Right ventricle myocardium superior (tissue), 1 donor: ENCODE data around the gene CHCHD2. TPM values are rescaled to one million over a fixed set of nuclear protein-coding genes. Genes with fewer than 3 reads are reported as not detected.
"Not testable (repeated sequence)": the region's sequence is repeated elsewhere in the genome, so short reads cannot be mapped to it uniquely, and the experiment has no call there.

ENCODE experiments used
- ATAC-seq: fragments of 200-7000 bp; cut with Tn5 transposase; one replicate; pipeline ENCODE4 v1.9.1; 2020; ENCODE audit warnings: mild to moderate bottlenecking; ENCODE audit not compliant: poor library complexity
- DNase-seq: peaks from one replicate; pipeline ENCODE4 v3.0.0-alpha.2; 2020
- intact Hi-C: fragments of 100-400 bp; cut with DNase I; formaldehyde crosslinking; loops from one replicate; pipeline ENCODE4 v1.11.2; 2022
- long read RNA-seq: library from polyadenylated mRNA; unstranded; transcript quantifications from one replicate; pipeline ENCODE4 v2.0.0, GENCODE V29; 2021
- total RNA-seq: library from RNA; stranded (reverse); fragmentation: NEBNext Ultra II Directional; extraction: Animal tissue kit (Norgen Biotek cat#: 25700); gene quantifications from one replicate; pipeline ENCODE4 v1.2.1, GENCODE V29; 2021
- donor health status: DM: no; HTN: yes; CAD: no; lungs with severe emphysema.

The CHCHD2 gene, protein sequence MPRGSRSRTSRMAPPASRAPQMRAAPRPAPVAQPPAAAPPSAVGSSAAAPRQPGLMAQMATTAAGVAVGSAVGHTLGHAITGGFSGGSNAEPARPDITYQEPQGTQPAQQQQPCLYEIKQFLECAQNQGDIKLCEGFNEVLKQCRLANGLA
- 474 TPM for total RNA-seq
- long read RNA-seq, transcript CHCHD2-201 (4 exons, 901 nt), result major isoform, 304 of 321 reads
- long read RNA-seq, partial matches to known transcripts, result 14 of 321 reads
- long read RNA-seq, other reads (novel, unspliced or antisense), result 3 of 321 reads

DNA sequence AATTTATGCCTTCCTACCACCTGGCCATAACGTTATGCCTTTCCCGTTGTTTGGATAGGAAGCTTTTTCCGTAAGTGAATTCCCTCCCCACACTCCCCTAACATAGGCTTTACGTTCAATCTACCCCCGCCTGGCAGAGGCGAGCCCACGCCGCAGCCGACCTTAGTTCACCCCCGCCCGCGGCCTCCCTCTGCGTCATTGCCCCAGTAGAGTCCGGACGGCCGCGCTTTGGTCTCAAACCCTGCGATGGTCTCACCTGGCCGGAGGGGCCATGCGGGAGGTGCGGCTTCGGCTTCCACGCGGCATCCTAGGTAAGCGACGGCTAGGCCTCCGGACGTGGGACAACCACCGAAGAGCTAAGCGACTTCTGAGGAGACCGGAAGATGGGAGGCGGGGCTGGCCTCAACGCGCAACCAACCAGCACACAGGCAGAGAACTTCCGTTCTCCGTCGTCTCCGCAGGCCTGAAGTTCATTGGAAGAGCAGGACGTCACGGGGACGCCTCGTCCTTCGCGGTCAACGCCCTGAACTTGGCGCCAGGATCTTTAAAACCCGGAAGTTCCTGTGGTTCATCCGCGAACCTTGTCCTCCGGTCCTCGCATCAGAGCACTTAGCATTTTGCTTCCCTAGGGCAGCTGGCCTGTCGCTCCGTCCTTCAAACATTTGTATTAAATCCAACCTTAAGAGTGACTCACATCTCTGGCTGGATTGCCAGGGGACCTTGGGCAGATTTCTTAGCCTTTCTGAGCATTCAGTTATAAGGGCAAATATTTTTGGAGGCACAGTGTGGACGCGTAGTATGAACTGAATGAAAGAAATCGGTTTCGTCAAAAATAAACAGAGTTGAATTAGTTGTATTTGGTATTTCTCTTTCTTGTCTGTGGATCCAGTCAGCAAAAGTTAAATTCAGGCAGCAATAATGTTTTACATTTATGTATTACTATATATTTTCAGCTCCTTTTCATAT lies at the start of gene CHCHD2:
Gene CHCHD2 (minus strand): TSS at position 369 of the 966 bp plus-strand sequence. CDS start 63 bp downstream, at position 306.
- intact Hi-C loops, result no loop called here
- peak; percentile 98 for DNase-seq

DNA sequence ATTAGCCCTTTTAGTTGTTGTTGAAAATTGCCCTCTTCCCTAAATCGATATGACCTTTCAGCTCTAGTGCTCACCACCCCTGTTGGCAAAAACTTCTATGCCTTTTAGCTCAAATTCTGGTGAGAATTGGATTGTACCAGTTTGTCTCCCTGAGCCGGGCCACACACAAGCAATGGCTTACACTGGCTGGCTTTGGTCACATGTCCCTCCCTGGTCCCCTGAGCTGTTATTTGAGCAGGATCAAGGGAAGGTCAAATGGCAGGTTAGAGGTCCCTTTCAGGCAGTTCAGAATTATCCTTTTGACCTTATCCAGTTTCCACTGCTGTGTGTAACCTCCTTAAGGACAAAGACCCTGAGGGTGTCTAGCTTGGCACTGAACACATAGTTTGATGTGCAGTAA lies 24.8 kb upstream of the CHCHD2 start:
- ATAC-seq, intact Hi-C loops, DNase-seq: not testable (repeated sequence)

More for the DNA sequence above, at the start of gene CHCHD2:
- ATAC-seq, result peak; percentile 100

DNA sequence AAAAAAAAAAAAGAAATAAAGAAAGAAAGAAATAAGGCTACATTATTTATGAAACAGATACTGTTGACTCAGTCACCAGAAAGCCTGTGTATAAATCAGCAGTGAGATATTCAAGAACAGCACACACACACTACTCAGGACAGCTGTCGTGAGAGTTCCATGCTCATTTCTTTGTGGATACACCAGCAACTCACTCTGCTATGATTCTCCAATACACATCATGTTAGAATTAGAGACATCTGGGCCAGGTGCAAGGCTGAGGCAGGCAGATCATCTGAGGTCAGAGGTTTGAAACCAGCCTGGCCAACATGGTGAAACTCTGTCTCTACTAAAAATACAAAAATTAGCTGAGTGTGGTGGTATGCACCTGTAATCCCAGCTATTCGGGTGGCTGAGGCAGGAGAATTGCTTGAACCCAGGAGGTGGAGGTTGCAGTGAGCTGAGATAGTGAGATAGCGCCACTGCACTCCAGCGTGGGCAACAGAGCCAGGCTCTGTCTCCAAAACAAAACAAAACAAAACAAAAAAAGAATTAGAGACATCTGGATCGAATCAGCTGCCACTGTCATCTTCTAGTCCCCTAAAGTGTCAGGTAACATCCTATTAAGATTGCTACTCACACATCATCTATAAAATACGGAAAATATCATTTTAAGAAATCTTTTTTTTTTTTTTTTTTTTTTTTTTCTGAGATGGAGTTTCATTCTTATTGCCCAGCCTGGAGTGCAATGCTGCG lies 21.1 kb upstream of the CHCHD2 start:
- DNase-seq, result no peak
- ATAC-seq, result no peak
- intact Hi-C loops, result no loop called here

GRCh38 chr7:56125831-56126230 lies 19.6 kb upstream of the CHCHD2 start:
- no peak for DNase-seq
- intact Hi-C loops, result no loop called here
- no peak for ATAC-seq

DNA sequence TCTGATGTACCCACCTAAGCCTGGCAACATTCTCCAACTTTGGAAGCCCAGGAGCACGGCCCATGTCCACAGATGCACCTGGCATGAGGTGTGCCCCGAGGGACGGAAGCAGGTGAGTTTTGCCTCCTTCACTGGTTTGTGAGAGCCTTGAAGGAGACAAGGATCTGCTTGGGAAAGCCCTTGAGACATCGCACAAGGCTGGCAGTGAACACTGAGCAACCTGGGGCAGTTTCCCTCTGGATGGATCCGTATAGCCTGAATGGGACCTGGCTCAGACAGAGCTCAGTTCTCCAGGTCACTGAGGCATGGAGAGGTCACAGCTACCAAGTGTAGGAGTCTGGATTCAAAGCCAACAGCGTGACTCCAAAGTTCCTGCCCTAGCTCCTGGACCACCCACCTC lies 18.7 kb upstream of the CHCHD2 start:
- DNase-seq (no peak), ATAC-seq (no peak)
- intact Hi-C loops, result no loop called here

DNA sequence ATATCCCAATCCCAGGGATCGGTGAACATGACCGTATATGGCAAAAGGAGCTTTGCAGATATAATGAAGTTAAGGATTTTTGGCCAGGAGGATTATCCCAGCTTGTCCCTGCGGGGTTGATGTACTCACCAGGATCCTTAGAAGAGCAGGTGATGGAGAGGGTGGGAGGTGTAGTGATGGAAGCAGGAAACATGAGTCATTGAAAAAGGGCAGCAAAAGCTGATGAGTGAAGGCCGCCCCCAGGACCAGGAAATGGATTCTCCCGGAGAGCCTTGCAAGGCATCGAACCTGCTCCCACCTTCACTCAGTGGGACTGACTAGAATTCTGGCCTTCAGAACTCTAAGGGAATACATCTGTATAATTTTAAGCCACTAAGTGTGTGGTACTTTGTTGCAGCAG lies 15.2 kb upstream of the CHCHD2 start:
- ATAC-seq (no peak), DNase-seq (no peak)
- intact Hi-C loops, result no loop called here

DNA sequence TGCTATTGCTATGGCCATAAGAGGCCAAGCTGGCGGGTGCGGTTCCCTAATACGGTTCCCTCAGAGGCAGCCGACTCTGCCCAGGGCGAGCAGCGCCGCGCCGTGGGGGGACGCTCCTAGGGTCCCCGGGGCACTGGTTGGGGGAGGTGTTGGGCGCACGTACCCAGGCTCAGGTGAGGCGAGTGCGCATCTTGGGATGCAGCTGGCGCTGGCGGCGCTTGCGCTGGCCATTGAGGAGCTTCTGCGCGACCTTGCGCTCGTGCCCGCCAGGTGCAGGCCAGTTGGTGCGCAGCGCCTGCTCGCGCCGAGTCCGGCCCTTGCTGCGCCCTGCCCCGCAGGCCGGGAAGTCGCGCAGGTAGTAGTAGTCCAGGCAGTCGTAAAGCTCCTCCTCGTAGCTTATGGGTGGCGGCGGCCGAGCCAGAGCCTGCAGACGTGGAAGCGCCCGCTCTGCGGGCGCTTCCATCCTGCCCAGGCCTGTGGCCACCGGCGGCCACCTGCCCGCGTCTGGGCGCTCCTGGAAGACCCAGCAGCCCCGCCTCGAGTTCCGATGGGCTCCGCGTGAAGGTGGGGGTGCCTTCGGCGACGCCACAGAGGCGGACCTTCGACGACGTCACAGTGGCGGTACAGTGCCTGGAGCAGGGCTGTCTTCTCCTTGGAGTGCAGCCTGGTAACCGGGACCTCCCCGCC lies 9.7 kb upstream of the CHCHD2 start, which contains the start of gene NUPR2:
Gene NUPR2 (minus strand): TSS at position 566 of the 687 bp plus-strand sequence. CDS start 103 bp downstream, at position 463.
- intact Hi-C loops, result no loop called here
- ATAC-seq, result peak; percentile 20
- DNase-seq, result no peak

- DNase-seq, intact Hi-C loops, ATAC-seq: not testable (repeated sequence)
Observed at GRCh38 chr7:56112244-56112643, 6.0 kb upstream of the CHCHD2 start.

GRCh38 chr7:56110611-56111010 lies 4.3 kb upstream of the CHCHD2 start:
- ATAC-seq (no peak), DNase-seq (no peak)
- intact Hi-C loops, result no loop called here

- no peak for ATAC-seq
- intact Hi-C loops, result no loop called here
- DNase-seq, result no peak
Observed at GRCh38 chr7:56107954-56108258, 1.6 kb upstream of the CHCHD2 start.

- intact Hi-C loops, result no loop called here
- DNase-seq (no peak), ATAC-seq (peak; percentile 37)
Observed at GRCh38 chr7:56105508-56105907, 768 bp downstream of the CHCHD2 start.

DNA sequence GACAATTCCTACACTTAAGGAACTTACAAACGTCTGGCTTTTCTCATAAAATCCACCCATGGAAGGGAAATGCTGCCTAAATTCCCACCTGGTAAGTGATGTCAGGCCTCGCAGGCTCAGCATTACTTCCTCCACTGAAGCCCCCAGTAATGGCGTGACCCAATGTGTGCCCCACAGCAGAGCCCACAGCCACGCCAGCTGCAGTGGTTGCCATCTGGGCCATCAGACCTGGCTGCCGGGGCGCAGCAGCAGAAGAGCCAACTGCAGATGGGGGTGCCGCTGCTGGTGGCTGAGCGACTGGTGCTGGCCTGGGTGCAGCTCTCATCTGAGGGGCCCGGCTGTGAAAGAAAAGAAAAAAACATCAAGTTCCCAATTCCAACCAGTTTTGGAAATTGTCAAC lies 2.1 kb downstream of the CHCHD2 start:
- DNase-seq, ATAC-seq, intact Hi-C loops: not testable (repeated sequence)

GRCh38 chr7:56099653-56100052 lies 6.6 kb downstream of the CHCHD2 start:
- ATAC-seq (no peak), DNase-seq (no peak)
- intact Hi-C loops, result no loop called here

- DNase-seq, ATAC-seq, intact Hi-C loops: not testable (repeated sequence)
Observed at GRCh38 chr7:56098187-56099008, 7.9 kb downstream of the CHCHD2 start.

DNA sequence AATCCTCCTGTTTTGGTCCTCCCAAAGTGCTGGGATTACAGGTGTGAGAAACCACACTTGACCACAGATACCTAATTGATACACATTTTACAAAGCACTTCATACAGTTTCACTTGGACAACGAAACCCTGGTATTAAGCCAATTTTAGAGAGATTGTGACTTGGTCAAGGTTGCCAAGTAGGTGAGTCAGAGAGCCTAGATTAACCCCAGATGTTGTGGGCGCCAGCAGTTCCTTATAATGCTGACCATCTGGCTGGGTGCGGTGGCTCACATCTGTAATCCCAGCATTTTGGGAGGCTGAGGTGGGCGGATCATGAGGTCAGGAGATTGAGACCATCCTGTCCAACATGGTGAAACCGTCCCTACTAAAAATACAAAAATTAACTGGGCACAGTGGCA lies 8.6 kb downstream of the CHCHD2 start:
- intact Hi-C loops, result no loop called here
- DNase-seq, result no peak
- ATAC-seq, result peak; percentile 50

- intact Hi-C loops, result no loop called here
- DNase-seq, result peak; percentile 90
- ATAC-seq, result peak; percentile 88
Observed at GRCh38 chr7:56092789-56093531, 13.3 kb downstream of the CHCHD2 start, which contains the start of gene PHKG1. Gene PHKG1 (minus strand): TSS chr7:56092952. CDS start chr7:56088941, 4,011 bp downstream.

- DNase-seq, intact Hi-C loops: not testable (repeated sequence)
- peak; percentile 37 for ATAC-seq
Observed at GRCh38 chr7:56092388-56092787, 13.9 kb downstream of the CHCHD2 start.
